ENCODE results near the gene DAAM2.

DNA sequence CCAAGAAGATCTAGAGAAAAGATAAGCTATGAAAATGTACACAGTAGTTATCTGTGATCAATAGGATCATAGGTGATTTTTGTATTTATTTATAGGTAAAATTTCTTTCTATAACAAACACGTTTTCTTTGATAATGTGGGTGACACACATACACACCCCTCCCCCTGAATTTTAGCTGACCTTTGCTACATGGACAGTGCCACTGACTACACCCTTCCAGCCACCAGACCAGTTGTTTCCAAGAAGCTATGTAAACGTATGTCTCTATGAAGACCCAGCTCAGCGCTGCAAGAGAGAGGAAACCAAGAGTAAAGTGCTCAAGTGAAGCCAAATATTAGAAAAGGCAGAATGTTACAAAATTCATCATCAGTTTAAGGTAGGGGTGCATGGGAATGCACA is 125.8 kb downstream of the DAAM2 start:
- TF ChIP-seq, protein P1, sequence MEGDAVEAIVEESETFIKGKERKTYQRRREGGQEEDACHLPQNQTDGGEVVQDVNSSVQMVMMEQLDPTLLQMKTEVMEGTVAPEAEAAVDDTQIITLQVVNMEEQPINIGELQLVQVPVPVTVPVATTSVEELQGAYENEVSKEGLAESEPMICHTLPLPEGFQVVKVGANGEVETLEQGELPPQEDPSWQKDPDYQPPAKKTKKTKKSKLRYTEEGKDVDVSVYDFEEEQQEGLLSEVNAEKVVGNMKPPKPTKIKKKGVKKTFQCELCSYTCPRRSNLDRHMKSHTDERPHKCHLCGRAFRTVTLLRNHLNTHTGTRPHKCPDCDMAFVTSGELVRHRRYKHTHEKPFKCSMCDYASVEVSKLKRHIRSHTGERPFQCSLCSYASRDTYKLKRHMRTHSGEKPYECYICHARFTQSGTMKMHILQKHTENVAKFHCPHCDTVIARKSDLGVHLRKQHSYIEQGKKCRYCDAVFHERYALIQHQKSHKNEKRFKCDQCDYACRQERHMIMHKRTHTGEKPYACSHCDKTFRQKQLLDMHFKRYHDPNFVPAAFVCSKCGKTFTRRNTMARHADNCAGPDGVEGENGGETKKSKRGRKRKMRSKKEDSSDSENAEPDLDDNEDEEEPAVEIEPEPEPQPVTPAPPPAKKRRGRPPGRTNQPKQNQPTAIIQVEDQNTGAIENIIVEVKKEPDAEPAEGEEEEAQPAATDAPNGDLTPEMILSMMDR (conservative IDR thresholded peaks at IDR 0.05; ENCODE audit: low read depth, low read length), result no peak
- no peak for TF ChIP-seq EZH2 (IDR thresholded peaks at IDR 0.05; ENCODE audit: borderline replicate concordance, low read depth, low read length, poor library complexity, severe bottlenecking)

Data from A673 (cell line).